ENCODE results near the gene CFAP46. TPM values are rescaled to one million over a fixed set of nuclear protein-coding genes. Genes with fewer than 3 reads are reported as not detected.

CFAP46 gene
- total RNA-seq, 2 experiments from 2014 or later = not detected

- H2AFZ ChIP-seq (ENCODE audit: low read length) = no peak overlapping the region
- CTCF ChIA-PET (ENCODE audit: unreplicated experiment) = no interaction called here
Observed at GRCh38 chr10:132806110-132806509, 136.3 kb downstream of the CFAP46 start.

GRCh38 chr10:132805599-132805998, 136.8 kb downstream of the CFAP46 start:
- H3K27ac ChIP-seq (ENCODE audit: low read depth, low read length, poor library complexity, severe bottlenecking) = no peak overlapping the region

More at GRCh38 chr10:132806110-132806509, 136.3 kb downstream of the CFAP46 start:
- no peak for DNase-seq (ENCODE audit: low spot score)
- no peaks in the 10 kb centered on the region for H3K9me2 ChIP-seq (ENCODE audit: insufficient read depth, low read length)
- no peak overlapping the region for H3K4me3 ChIP-seq (ENCODE audit: low read depth, low read length, poor library complexity, severe bottlenecking)
- no peaks in the 10 kb centered on the region for H3K79me2 ChIP-seq (ENCODE audit: insufficient read depth, low read depth, low read length)
- BruUV-seq (replicated peaks) = no TSS peak
- H3K36me3 ChIP-seq (ENCODE audit: insufficient read depth, low read length) = no peaks in the 10 kb centered on the region
- no peak overlapping the region for H3K27ac ChIP-seq (ENCODE audit: low read depth, low read length, poor library complexity, severe bottlenecking)
- no peaks in the 10 kb centered on the region for H3K9me3 ChIP-seq (ENCODE audit: low read length)
- H4K20me1 ChIP-seq (ENCODE audit: insufficient read depth, low read length) = no peaks in the 10 kb centered on the region
- no peak overlapping the region for H3K4me2 ChIP-seq (ENCODE audit: low read length)
- intact Hi-C loops (cut with micrococcal nuclease; ENCODE audit: unreplicated experiment) = no loop called here
- TF ChIP-seq EZH2phosphoT487 (IDR thresholded peaks at IDR 0.05; ENCODE audit: borderline replicate concordance, low read depth, low read length) (no peak), CTCF (conservative IDR thresholded peaks at IDR 0.05; ENCODE audit: low read length) (no peak)
- no peaks in the 10 kb centered on the region for H3K4me1 ChIP-seq (ENCODE audit: insufficient read depth, low read length, poor library complexity, severe bottlenecking)
- POLR2A ChIA-PET = no interaction called here

More at GRCh38 chr10:132805599-132805998, 136.8 kb downstream of the CFAP46 start:
- no peaks in the 10 kb centered on the region for H3K36me3 ChIP-seq (ENCODE audit: insufficient read depth, low read length)
- no TSS peak for BruUV-seq (replicated peaks)
- no peak overlapping the region for H3K4me3 ChIP-seq (ENCODE audit: low read depth, low read length, poor library complexity, severe bottlenecking)
- no peak overlapping the region for H2AFZ ChIP-seq (ENCODE audit: low read length)
- no peak overlapping the region for H3K4me2 ChIP-seq (ENCODE audit: low read length)
- no peak for TF ChIP-seq CTCF (conservative IDR thresholded peaks at IDR 0.05; ENCODE audit: low read length)
- no peak for TF ChIP-seq EZH2phosphoT487 (IDR thresholded peaks at IDR 0.05; ENCODE audit: borderline replicate concordance, low read depth, low read length)
- intact Hi-C loops (cut with micrococcal nuclease; ENCODE audit: unreplicated experiment) = no loop called here
- no peaks in the 10 kb centered on the region for H3K79me2 ChIP-seq (ENCODE audit: insufficient read depth, low read depth, low read length)
- ChIA-PET POLR2A (no interaction called here), CTCF (ENCODE audit: unreplicated experiment) (no interaction called here)
- no peak for DNase-seq (ENCODE audit: low spot score)
- no peaks in the 10 kb centered on the region for H3K4me1 ChIP-seq (ENCODE audit: insufficient read depth, low read length, poor library complexity, severe bottlenecking)
- no peaks in the 10 kb centered on the region for H3K9me2 ChIP-seq (ENCODE audit: insufficient read depth, low read length)
- no peaks in the 10 kb centered on the region for H4K20me1 ChIP-seq (ENCODE audit: insufficient read depth, low read length)
- H3K9me3 ChIP-seq (ENCODE audit: low read length) = no peaks in the 10 kb centered on the region
